Measurements from ENCODE around the gene CADM2.

- TF ChIP-seq CTCF (conservative IDR thresholded peaks at IDR 0.05; ENCODE audit: low read depth in 2 of 2) (no peak), EZH2 (IDR thresholded peaks at IDR 0.05; ENCODE audit: low read depth, unreplicated experiment) (no peak)
Measured at GRCh38 chr3:85007195-85008094, 48.7 kb downstream of the CADM2 start.
